H9 (cell line): Measurements from ENCODE around the gene TSEN15. TPM values are rescaled to one million over a fixed set of nuclear protein-coding genes. Genes with fewer than 3 reads are reported as not detected.

Experiments used
- DNase-seq: peaks from one replicate; pipeline ENCODE4 v3.0.0-alpha.2; 2017
- H2AFZ ChIP-seq: one replicate; pipeline ENCODE4 v1.6.1; 2013; ENCODE audit warnings: mild to moderate bottlenecking, low read length, control low read depth, moderate library complexity
- H2AK5ac ChIP-seq: 2 replicates; pipeline ENCODE4 v1.6.1; 2013; ENCODE audit warnings: low read length, control low read depth, mixed read lengths; ENCODE audit not compliant: insufficient read length
- H2BK120ac ChIP-seq: one replicate; pipeline ENCODE4 v1.6.1; 2013; ENCODE audit warnings: low read depth, mild to moderate bottlenecking, low read length, control low read depth, inconsistent platforms; ENCODE audit not compliant: poor library complexity, severe bottlenecking
- H2BK12ac ChIP-seq: 2 replicates; pipeline ENCODE4 v1.6.1; 2013; ENCODE audit warnings: low read length, control low read depth, mixed read lengths, low read depth; ENCODE audit not compliant: insufficient read length
- H2BK15ac ChIP-seq: 2 replicates; pipeline ENCODE4 v1.6.1; 2013; ENCODE audit warnings: low read depth, low read length, control low read depth
- H2BK20ac ChIP-seq: one replicate; pipeline ENCODE4 v1.6.1; 2013; ENCODE audit warnings: low read depth, mild to moderate bottlenecking, low read length, control low read depth, inconsistent platforms; ENCODE audit not compliant: poor library complexity, severe bottlenecking
- H2BK5ac ChIP-seq: 2 replicates; pipeline ENCODE4 v1.6.1; 2013; ENCODE audit warnings: low read length, control low read depth, mixed read lengths; ENCODE audit not compliant: insufficient read length
- H3K14ac ChIP-seq: 2 replicates; pipeline ENCODE4 v1.6.1; 2013; ENCODE audit warnings: low read length, control low read depth; ENCODE audit not compliant: insufficient read depth
- H3K18ac ChIP-seq: 2 replicates; pipeline ENCODE4 v1.6.1; 2013; ENCODE audit warnings: low read depth, mild to moderate bottlenecking, mixed read lengths, low read length, control low read depth; ENCODE audit not compliant: insufficient read length
- H3K23ac ChIP-seq: 2 replicates; pipeline ENCODE4 v1.6.1; 2013; ENCODE audit warnings: low read length, control low read depth, mixed read lengths, low read depth; ENCODE audit not compliant: insufficient read length
- H3K23me2 ChIP-seq: 2 replicates; pipeline ENCODE4 v1.6.1; 2013; ENCODE audit warnings: low read depth, mild to moderate bottlenecking, mixed read lengths, low read length, control low read depth; ENCODE audit not compliant: insufficient read length, poor library complexity, severe bottlenecking
- H3K27ac ChIP-seq: 2 replicates; pipeline ENCODE4 v1.5.1; 2013; ENCODE audit warnings: low read length, control low read depth, mixed read lengths, low read depth; ENCODE audit not compliant: insufficient read length
- H3K27me3 ChIP-seq: 2 replicates; pipeline ENCODE4 v1.6.1; 2013; ENCODE audit warnings: low read length, control low read depth, inconsistent platforms; ENCODE audit not compliant: insufficient read depth
- H3K4ac ChIP-seq: 2 replicates; pipeline ENCODE4 v1.6.1; 2013; ENCODE audit warnings: low read depth, mild to moderate bottlenecking, control low read depth, inconsistent platforms, low read length, moderate library complexity
- H3K4me1 ChIP-seq: 2 replicates; pipeline ENCODE4 v1.6.1; 2013; ENCODE audit warnings: low read length, control low read depth, inconsistent platforms; ENCODE audit not compliant: insufficient read depth
- H3K4me2 ChIP-seq: 2 replicates; pipeline ENCODE4 v1.6.1; 2013; ENCODE audit warnings: low read length, control low read depth, mixed read lengths; ENCODE audit not compliant: insufficient read length, insufficient read depth
- H3K56ac ChIP-seq: 2 replicates; pipeline ENCODE4 v1.6.1; 2013; ENCODE audit warnings: low read depth, mild to moderate bottlenecking, mixed read lengths, low read length, control low read depth; ENCODE audit not compliant: insufficient read length
- H3K79me1 ChIP-seq: 2 replicates; pipeline ENCODE4 v1.6.1; 2013; ENCODE audit warnings: low read depth, mild to moderate bottlenecking, moderate library complexity, low read length, control low read depth, inconsistent platforms; ENCODE audit not compliant: insufficient read depth, poor library complexity, severe bottlenecking
- H3K79me2 ChIP-seq: 2 replicates; pipeline ENCODE4 v1.6.1; 2013; ENCODE audit warnings: low read length, control low read depth, inconsistent platforms; ENCODE audit not compliant: insufficient read depth
- H3K9ac ChIP-seq: 2 replicates; pipeline ENCODE4 v1.6.1; 2013; ENCODE audit warnings: low read length, control low read depth, mixed read lengths; ENCODE audit not compliant: insufficient read length; ENCODE audit errors: extremely low read depth
- H3K9me3 ChIP-seq: one replicate; pipeline ENCODE4 v1.6.1; 2013; ENCODE audit warnings: low read depth, low read length, inconsistent platforms; ENCODE audit not compliant: control insufficient read depth
- H3T11ph ChIP-seq: one replicate; pipeline ENCODE4 v1.6.1; 2013; ENCODE audit warnings: mild to moderate bottlenecking, low read length, control low read depth, inconsistent platforms
- H4K20me1 ChIP-seq: one replicate; pipeline ENCODE4 v1.6.1; 2013; ENCODE audit not compliant: control insufficient read depth, insufficient read length, insufficient read depth
- H4K5ac ChIP-seq: 2 replicates; pipeline ENCODE4 v1.6.1; 2013; ENCODE audit warnings: low read depth, mild to moderate bottlenecking, mixed read lengths, low read length, control low read depth; ENCODE audit not compliant: insufficient read length
- H4K8ac ChIP-seq: replicated peaks from 2 replicates; pipeline ENCODE4 v1.6.1; 2013; ENCODE audit warnings: low read length, control low read depth, mixed read lengths, low read depth; ENCODE audit not compliant: insufficient read length
- H4K91ac ChIP-seq: 2 replicates; pipeline ENCODE4 v1.6.1; 2013; ENCODE audit warnings: low read depth, mild to moderate bottlenecking, moderate library complexity, mixed read lengths, low read length, control low read depth; ENCODE audit not compliant: insufficient read length
- H3K27ac Mint-ChIP-seq, 3 experiments: 2 replicates in 2 of 3; 3 replicates in 1 of 3; pipeline ENCODE4 v1.8.0; 2020 to 2021; ENCODE audit warnings: mixed read lengths in 3 of 3, mild to moderate bottlenecking in 1 of 3, moderate library complexity in 1 of 3
- H3K27me3 Mint-ChIP-seq: 2 replicates; pipeline ENCODE4 v1.8.0; 2021; ENCODE audit warnings: low read depth, mild to moderate bottlenecking, moderate library complexity, mixed read lengths
- H3K36me3 Mint-ChIP-seq, 3 experiments: 2 replicates in 2 of 3; 3 replicates in 1 of 3; pipeline ENCODE4 v1.8.0; 2020 to 2021; ENCODE audit warnings: low read depth in 3 of 3, mixed read lengths in 3 of 3; ENCODE audit not compliant: insufficient read depth in 1 of 3
- H3K4me1 Mint-ChIP-seq, 2 experiments: 2 replicates each; pipeline ENCODE4 v1.8.0; 2020; ENCODE audit warnings: mixed read lengths in 2 of 2
- H3K4me3 Mint-ChIP-seq, 2 experiments: 2 replicates in 1 of 2; 3 replicates in 1 of 2; pipeline ENCODE4 v1.8.0; 2020 to 2021; ENCODE audit warnings: mild to moderate bottlenecking in 2 of 2, mixed read lengths in 2 of 2, moderate library complexity in 1 of 2
- H3K9me3 Mint-ChIP-seq, 2 experiments: 2 replicates in 1 of 2; 3 replicates in 1 of 2; pipeline ENCODE4 v1.8.0; 2020; ENCODE audit warnings: mild to moderate bottlenecking in 2 of 2, mixed read lengths in 2 of 2, moderate library complexity in 1 of 2
- CTCF ChIP-seq: fragments of 200-600 bp; sonication (generic); conservative IDR thresholded peaks from 3 replicates; pipeline ENCODE4 v1.8.0; 2021; ENCODE audit warnings: antibody characterized with exemption, mild to moderate bottlenecking
- WGBS: extraction: QIAGEN DNeasy Blood & Tissue Kit; methylation state at CpG from one replicate; pipeline ENCODE4 v1.1.7; 2013; ENCODE audit warnings: missing lambda C conversion rate, low lambda C conversion rate, mixed read lengths; ENCODE audit not compliant: insufficient read length; ENCODE audit errors: extremely low coverage; 5-methylcytosine and 5-hydroxymethylcytosine counted together
- total RNA-seq: library from RNA; stranded (reverse); gene quantifications from 2 replicates; pipeline ENCODE4 v1.2.1, GENCODE V29; 2021

The TSEN15 gene
- total RNA-seq, 1 experiment from 2014 or later, result 21.9 TPM

DNA sequence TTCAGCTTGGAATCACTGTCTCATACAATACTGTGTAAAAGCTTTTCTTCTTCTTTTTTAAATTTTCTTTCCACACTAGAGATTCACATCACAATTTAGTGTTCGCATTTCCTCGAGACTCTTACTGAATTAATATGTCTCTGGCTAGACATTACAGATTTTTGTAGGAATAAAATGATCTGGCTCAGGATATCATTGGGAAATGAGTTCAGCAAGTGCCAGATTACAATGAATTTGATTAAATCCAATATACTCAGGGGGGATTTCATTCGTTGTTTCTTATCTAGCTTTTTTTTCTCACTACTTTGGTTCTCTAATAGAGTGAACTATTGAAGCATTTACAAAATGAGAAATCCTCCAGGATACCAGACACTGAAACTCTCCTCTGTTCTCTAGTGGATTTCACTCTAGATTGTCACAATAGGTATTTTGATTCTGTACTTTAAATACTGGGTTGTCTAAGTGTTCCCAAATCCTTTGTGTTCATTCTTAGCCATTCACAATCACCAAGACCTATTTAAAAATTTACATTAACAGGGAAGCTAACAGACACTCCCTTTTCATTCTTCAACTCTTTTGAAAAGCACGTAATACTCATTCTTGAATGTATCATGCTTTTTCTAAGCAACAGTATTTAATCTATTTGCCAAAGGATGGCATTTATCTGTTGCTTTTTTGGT is 2.8 kb upstream of the TSEN15 start:
- Histone ChIP-seq H3K4me1 (peaks cover 3% of the 10 kb centered on the region; the same call in 1 of the 2 replicates), H3K9ac (no peak overlapping the region), H3K56ac (no peak overlapping the region), H3K4me2 (no peak overlapping the region), H3K9me3 (no peaks in the 10 kb centered on the region), H3K79me1 (no peaks in the 10 kb centered on the region), H2BK20ac (no peak overlapping the region), H3K14ac (no peak overlapping the region), H3K4ac (no peak overlapping the region), H2BK12ac (no peak overlapping the region), H4K8ac (no peak overlapping the region), H3K27me3 (no peaks in the 10 kb centered on the region), H4K20me1 (no peaks in the 10 kb centered on the region), H2AK5ac (no peak overlapping the region), H2BK15ac (no peak overlapping the region), H3K23ac (no peak overlapping the region), H3K23me2 (peaks cover 4% of the 10 kb centered on the region), H2AFZ (no peak overlapping the region), H3K27ac (no peak overlapping the region), H4K5ac (no peak overlapping the region), H3K18ac (no peak overlapping the region), H4K91ac (no peak overlapping the region), H2BK120ac (no peak overlapping the region), H3K79me2 (no peaks in the 10 kb centered on the region), H2BK5ac (no peak overlapping the region), H3T11ph (no peak overlapping the region)
- Mint-ChIP-seq H3K27me3 (peaks cover 3% of the 10 kb centered on the region), H3K9me3 (no peaks in the 10 kb centered on the region; a peak in 1 of 5 replicates), H3K27ac (no peak overlapping the region), H3K4me1 (peaks cover 44 to 56% of the 10 kb centered on the region in 2 experiments), H3K4me3 (no peak overlapping the region), H3K36me3 (peaks cover 0 to 5% (median 0%) of the 10 kb centered on the region in 3 experiments; a peak in 1 of 7 replicates)
- no CpG with 5 or more reads among the region's 4 CpGs for WGBS
- no peak for DNase-seq
- TF ChIP-seq CTCF, result no peak
